ENCODE results near the gene OPN1MW2.
"Not testable (repeated sequence)": the region's sequence is repeated elsewhere in the genome, so short reads cannot be mapped to it uniquely, and the experiment has no call there.

OPN1MW2 gene

GRCh38 chrX:154269245-154269644 lies 49.7 kb downstream of the OPN1MW2 start:
- not testable (repeated sequence) for DNase-seq (ENCODE audit: low spot score)
